K562 (cell line): ENCODE data around the gene CCT8L2. TPM values are rescaled to one million over a fixed set of nuclear protein-coding genes. Genes with fewer than 3 reads are reported as not detected.

ENCODE experiments used
- JUN ChIP-seq, 2 experiments: sonication (generic) in 1 of 2; formaldehyde crosslinking in 1 of 2; IDR thresholded peaks; 2 replicates each; pipeline versions ENCODE4 v1.6.1 to v1.8.0; 2012 to 2022; ENCODE audit warnings: borderline replicate concordance in 2 of 2, mild to moderate bottlenecking in 2 of 2, improper control_type of control experiment in 1 of 2, low read depth in 1 of 2, low read length in 1 of 2, missing genetic modification reagents in 1 of 2
- MAFK ChIP-seq: IDR thresholded peaks from 2 replicates; pipeline ENCODE4 v1.6.1; 2011; ENCODE audit warnings: low read length, improper control_type of control experiment
- NFE2 ChIP-seq: IDR thresholded peaks from 2 replicates; pipeline ENCODE4 v1.6.1; 2014; ENCODE audit warnings: antibody characterized with exemption, low read depth
- NFE2L1 ChIP-seq: fragments of 450-650 bp; IDR thresholded peaks from 2 replicates; pipeline ENCODE4 v1.6.1; 2016; ENCODE audit warnings: missing genetic modification characterization, low read depth, mild to moderate bottlenecking, missing compliant biosample characterization, moderate library complexity, borderline replicate concordance
- NR2F6 ChIP-seq: fragments of 450-650 bp; formaldehyde crosslinking; IDR thresholded peaks from 2 replicates; pipeline ENCODE4 v1.4.0; 2020; ENCODE audit warnings: mild to moderate bottlenecking
- polyA plus RNA-seq, 8 experiments: library from polyadenylated mRNA; depleted of rRNA in 4 of 8; stranded (reverse) in 5 of 8; unstranded in 3 of 8; fragments of >200 nt; fragmentation: Nextera tagmentation in 2 of 8; fragmentation: Illumina TruSeq in 1 of 8; extraction: Ambion mirVana in 2 of 8; extraction: Trizol in 1 of 8; gene quantifications; 2 replicates each; pipeline versions ENCODE4 v1.2.1 to v1.2.3, GENCODE V29; 2011 to 2014; ENCODE audit warnings: inconsistent platforms in 1 of 8, missing spikeins in 1 of 8
- total RNA-seq, 7 experiments: library from RNA; depleted of rRNA in 6 of 7; stranded (reverse); fragments of >200 nt in 6 of 7; fragmentation: Illumina TruSeq in 2 of 7; extraction: Trizol in 2 of 7; gene quantifications; 2 replicates each; pipeline versions ENCODE4 v1.2.1 to v1.2.3, GENCODE V29; 2011 to 2021; ENCODE audit warnings: low replicate concordance in 1 of 7
- TF ChIP-seq, protein P1 (sequence below), 2 experiments: fragments of 450-650 bp in 1 of 2; sonication (generic) in 1 of 2; formaldehyde crosslinking in 1 of 2; IDR thresholded peaks; 2 replicates each; pipeline versions ENCODE4 v1.7.1 to v1.9.0; 2016 to 2022; ENCODE audit warnings: inconsistent platforms in 1 of 2, mild to moderate bottlenecking in 1 of 2, missing genetic modification reagents in 1 of 2

CCT8L2 gene
- total and polyA plus RNA-seq, 9 of the 15 experiments (the other 6 are each of a cell fraction or from before 2014, with no cell fraction given): 0.13 TPM; not detected in 8

DNA sequence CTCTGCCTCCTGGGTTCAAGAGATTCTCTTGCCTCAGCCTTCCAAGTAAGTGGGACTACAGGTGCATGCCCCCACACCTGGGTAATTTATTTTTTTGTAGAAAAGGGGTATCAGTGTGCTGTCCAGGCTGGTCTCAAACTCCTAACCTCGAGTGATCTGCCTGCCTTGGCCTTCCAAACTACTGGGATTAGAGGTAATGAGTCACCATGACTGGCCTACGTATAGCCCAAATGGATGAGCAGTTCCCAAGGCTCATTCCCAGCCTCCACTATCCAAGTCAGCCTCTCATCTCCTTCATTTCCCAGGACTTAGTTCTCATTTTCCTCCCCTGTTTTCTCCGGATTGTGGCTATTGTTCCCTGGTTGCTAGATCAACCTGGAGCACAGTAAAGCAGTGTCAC is 5.6 kb downstream of the CCT8L2 start (continued):
- TF ChIP-seq, protein P1, sequence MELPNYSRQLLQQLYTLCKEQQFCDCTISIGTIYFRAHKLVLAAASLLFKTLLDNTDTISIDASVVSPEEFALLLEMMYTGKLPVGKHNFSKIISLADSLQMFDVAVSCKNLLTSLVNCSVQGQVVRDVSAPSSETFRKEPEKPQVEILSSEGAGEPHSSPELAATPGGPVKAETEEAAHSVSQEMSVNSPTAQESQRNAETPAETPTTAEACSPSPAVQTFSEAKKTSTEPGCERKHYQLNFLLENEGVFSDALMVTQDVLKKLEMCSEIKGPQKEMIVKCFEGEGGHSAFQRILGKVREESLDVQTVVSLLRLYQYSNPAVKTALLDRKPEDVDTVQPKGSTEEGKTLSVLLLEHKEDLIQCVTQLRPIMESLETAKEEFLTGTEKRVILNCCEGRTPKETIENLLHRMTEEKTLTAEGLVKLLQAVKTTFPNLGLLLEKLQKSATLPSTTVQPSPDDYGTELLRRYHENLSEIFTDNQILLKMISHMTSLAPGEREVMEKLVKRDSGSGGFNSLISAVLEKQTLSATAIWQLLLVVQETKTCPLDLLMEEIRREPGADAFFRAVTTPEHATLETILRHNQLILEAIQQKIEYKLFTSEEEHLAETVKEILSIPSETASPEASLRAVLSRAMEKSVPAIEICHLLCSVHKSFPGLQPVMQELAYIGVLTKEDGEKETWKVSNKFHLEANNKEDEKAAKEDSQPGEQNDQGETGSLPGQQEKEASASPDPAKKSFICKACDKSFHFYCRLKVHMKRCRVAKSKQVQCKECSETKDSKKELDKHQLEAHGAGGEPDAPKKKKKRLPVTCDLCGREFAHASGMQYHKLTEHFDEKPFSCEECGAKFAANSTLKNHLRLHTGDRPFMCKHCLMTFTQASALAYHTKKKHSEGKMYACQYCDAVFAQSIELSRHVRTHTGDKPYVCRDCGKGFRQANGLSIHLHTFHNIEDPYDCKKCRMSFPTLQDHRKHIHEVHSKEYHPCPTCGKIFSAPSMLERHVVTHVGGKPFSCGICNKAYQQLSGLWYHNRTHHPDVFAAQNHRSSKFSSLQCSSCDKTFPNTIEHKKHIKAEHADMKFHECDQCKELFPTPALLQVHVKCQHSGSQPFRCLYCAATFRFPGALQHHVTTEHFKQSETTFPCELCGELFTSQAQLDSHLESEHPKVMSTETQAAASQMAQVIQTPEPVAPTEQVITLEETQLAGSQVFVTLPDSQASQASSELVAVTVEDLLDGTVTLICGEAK (IDR thresholded peaks at IDR 0.05): no peak
- TF ChIP-seq, protein P1 (CRISPR knock-in tag; IDR thresholded peaks at IDR 0.05): no peak
- TF ChIP-seq NFE2L1: no peak
- 0 out of 2 replicates have a peak, but pooled peaks have one; percentile 25 for TF ChIP-seq NFE2
- 0 out of 2 replicates have a peak, but pooled peaks have one; percentile 8 for TF ChIP-seq MAFK
- TF ChIP-seq NR2F6 (CRISPR knock-in tag): no peak
- peak; percentile 50; the same call in 1 of the 2 replicates for TF ChIP-seq JUN (IDR thresholded peaks at IDR 0.05; ENCODE audit: borderline replicate concordance, low read depth, low read length)
- no peak for TF ChIP-seq JUN (CRISPR knock-in tag; IDR thresholded peaks at IDR 0.05; ENCODE audit: borderline replicate concordance)
- TF ChIP-seq, all 486 proteins: peak for 8
